Vagina (tissue), 2 donors: ENCODE data around the gene PHOSPHO1. TPM values are rescaled to one million over a fixed set of nuclear protein-coding genes. Genes with fewer than 3 reads are reported as not detected.
A peak's percentile ranks its signal among the peaks of the same experiment; 100 is the strongest.

Experiments
- DNase-seq, 2 donors: peaks; one replicate each; pipeline ENCODE4 v3.0.0-alpha.2; 2017; ENCODE audit errors: extremely low spot score in 2 of 2
- H3K27ac ChIP-seq: fragments of 200-600 bp; sonication (generic); one replicate; pipeline ENCODE4 v1.5.1; 2019
- H3K27me3 ChIP-seq: fragments of 200-600 bp; sonication (generic); one replicate; pipeline ENCODE4 v1.5.1; 2019
- H3K36me3 ChIP-seq, 2 donors: fragments of 200-600 bp; sonication (generic); one replicate each; pipeline ENCODE4 v1.5.1; 2017 to 2019
- H3K4me1 ChIP-seq: fragments of 200-600 bp; sonication (generic); one replicate; pipeline ENCODE4 v1.5.1; 2019
- H3K4me3 ChIP-seq, 2 donors: fragments of 200-600 bp; sonication (generic); 1 replicate in 1 of 2; 2 replicates in 1 of 2; pipeline ENCODE4 v1.5.1; 2016 to 2019
- H3K9me3 ChIP-seq: fragments of 200-600 bp; sonication (generic); one replicate; pipeline ENCODE4 v1.5.1; 2019
- CTCF ChIP-seq, 3 experiments: fragments of 450-650 bp in 2 of 3; fragments of 200-600 bp in 1 of 3; sonication (generic) in 1 of 3; IDR thresholded peaks; one replicate each; pipeline ENCODE4 v1.5.1; 2017 to 2019; ENCODE audit warnings: antibody characterized with exemption in 3 of 3, mild to moderate bottlenecking in 2 of 3, moderate library complexity in 2 of 3
- POLR2A ChIP-seq, 2 donors: fragments of 450-650 bp; IDR thresholded peaks; one replicate each; pipeline ENCODE4 v1.6.1; 2017; ENCODE audit warnings: antibody characterized with exemption in 2 of 2, mild to moderate bottlenecking in 2 of 2, moderate library complexity in 2 of 2
- POLR2AphosphoS5 ChIP-seq, 2 donors: sonication (generic); formaldehyde crosslinking; IDR thresholded peaks; one replicate each; pipeline ENCODE4 v1.9.0; 2017; ENCODE audit warnings: antibody characterized with exemption in 2 of 2, mild to moderate bottlenecking in 2 of 2, low read depth in 1 of 2; ENCODE audit not compliant: insufficient read depth in 1 of 2
- intact Hi-C: fragments of 100-400 bp; cut with DNase I; formaldehyde crosslinking; loops from one replicate; pipeline ENCODE4 v1.15.1; 2023
- total RNA-seq: library from RNA; depleted of rRNA; stranded (reverse); fragments of >200 nt; gene quantifications from one replicate; pipeline ENCODE4 v1.2.3, GENCODE V29; 2016

Gene PHOSPHO1
- total RNA-seq, 1 donor from 2014 or later = not detected

DNA sequence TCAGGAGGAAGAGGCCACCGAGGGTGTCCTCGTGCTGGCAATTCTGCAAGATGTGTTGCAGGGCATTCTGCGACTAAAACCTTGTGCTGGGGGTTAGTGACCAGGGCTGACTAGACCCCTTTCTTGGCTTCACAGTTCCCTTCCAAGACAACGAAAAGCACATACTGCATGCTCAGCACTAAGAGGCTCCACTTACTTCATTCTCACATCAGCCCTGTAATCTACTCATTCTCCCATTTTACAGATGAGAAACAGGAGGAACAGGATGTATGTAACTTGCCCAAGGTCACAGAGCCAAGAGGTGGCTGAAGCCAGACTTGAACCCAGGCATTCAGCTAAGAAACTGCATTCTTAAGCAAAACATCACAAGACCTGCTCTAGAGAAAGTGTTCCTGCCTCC is 5.3 kb upstream of the PHOSPHO1 start:
- Histone ChIP-seq H3K27me3 (no peaks in the 10 kb centered on the region), H3K4me1 (peaks cover 6% of the 10 kb centered on the region), H3K27ac (no peak overlapping the region), H3K4me3 (no peak overlapping the region), H3K36me3 (no peaks in the 10 kb centered on the region), H3K9me3 (no peaks in the 10 kb centered on the region)
- intact Hi-C loops = no loop called here
- no peak for TF ChIP-seq CTCF (IDR thresholded peaks at IDR 0.05)
- TF ChIP-seq POLR2AphosphoS5 (IDR thresholded peaks at IDR 0.05; ENCODE audit: insufficient read depth in 1 of 2, low read depth in 1 of 2) = no peak
- no peak for TF ChIP-seq POLR2A (IDR thresholded peaks at IDR 0.05)
- DNase-seq = no peak

DNA sequence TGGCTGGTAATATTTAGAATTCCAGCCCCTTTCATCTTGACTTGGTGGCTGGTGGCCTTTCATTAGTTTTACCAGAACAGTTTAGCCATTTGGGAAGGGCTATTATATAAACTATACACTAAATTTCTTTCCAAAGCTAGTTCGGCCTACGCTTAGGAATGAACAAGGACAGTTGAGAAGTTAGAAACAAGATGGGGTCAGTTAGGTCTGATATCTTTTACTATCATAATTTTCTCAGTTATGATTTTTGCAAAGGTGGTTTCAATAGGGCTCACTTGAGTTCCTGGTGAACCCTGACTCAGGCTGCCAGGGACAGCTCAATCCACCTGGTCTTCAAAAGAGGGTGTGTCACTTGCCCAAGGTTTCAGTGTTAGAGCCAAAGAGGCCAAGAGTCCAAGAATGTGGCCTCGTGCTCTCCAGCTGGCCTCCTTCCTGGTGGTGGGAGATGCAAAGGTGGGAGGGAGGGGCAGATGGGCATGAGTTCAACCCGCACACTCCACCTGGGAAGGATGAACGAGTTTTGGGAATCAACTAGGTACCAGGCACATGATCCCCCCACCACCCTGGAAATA is 4.0 kb upstream of the PHOSPHO1 start:
- no peaks in the 10 kb centered on the region for H3K36me3 ChIP-seq
- H3K4me3 ChIP-seq = no peak overlapping the region
- H3K27ac ChIP-seq = no peak overlapping the region
- DNase-seq = no peak
- intact Hi-C loops = no loop called here
- no peak for TF ChIP-seq POLR2A (IDR thresholded peaks at IDR 0.05)
- TF ChIP-seq CTCF (IDR thresholded peaks at IDR 0.05) = no peak
- TF ChIP-seq POLR2AphosphoS5 (IDR thresholded peaks at IDR 0.05; ENCODE audit: insufficient read depth in 1 of 2, low read depth in 1 of 2) = no peak
- H3K9me3 ChIP-seq = no peaks in the 10 kb centered on the region
- peaks cover 17% of the 10 kb centered on the region for H3K4me1 ChIP-seq
- no peaks in the 10 kb centered on the region for H3K27me3 ChIP-seq

- intact Hi-C loops = no loop called here
- H3K4me3 ChIP-seq = peak overlapping the region; percentile 54 to 57
- no peaks in the 10 kb centered on the region for H3K27me3 ChIP-seq
- H3K9me3 ChIP-seq = no peaks in the 10 kb centered on the region
- DNase-seq = no peak
- peaks cover 17% of the 10 kb centered on the region for H3K4me1 ChIP-seq
- no peak overlapping the region for H3K27ac ChIP-seq
- no peak for TF ChIP-seq POLR2A (IDR thresholded peaks at IDR 0.05)
- no peak for TF ChIP-seq CTCF (IDR thresholded peaks at IDR 0.05)
- TF ChIP-seq POLR2AphosphoS5 (IDR thresholded peaks at IDR 0.05; ENCODE audit: insufficient read depth in 1 of 2, low read depth in 1 of 2) = no peak
- H3K36me3 ChIP-seq = no peaks in the 10 kb centered on the region
These were observed 942 bp upstream of the PHOSPHO1 start for GRCh38 chr17:49231563-49231894.

GRCh38 chr17:49229805-49230600 is 584 bp downstream of the PHOSPHO1 start:
- no peak overlapping the region for H3K27ac ChIP-seq
- DNase-seq = no peak
- no peaks in the 10 kb centered on the region for H3K27me3 ChIP-seq
- no peaks in the 10 kb centered on the region for H3K36me3 ChIP-seq
- H3K4me1 ChIP-seq = peaks cover 18% of the 10 kb centered on the region
- intact Hi-C loops = loop anchor here (5.0 kb wide), 1 partner anchor 53 kb away; no protein-coding TSS in a partner anchor
- no peaks in the 10 kb centered on the region for H3K9me3 ChIP-seq
- no peak for TF ChIP-seq POLR2A (IDR thresholded peaks at IDR 0.05)
- TF ChIP-seq CTCF (IDR thresholded peaks at IDR 0.05) = no peak
- TF ChIP-seq POLR2AphosphoS5 (IDR thresholded peaks at IDR 0.05; ENCODE audit: insufficient read depth in 1 of 2, low read depth in 1 of 2) = no peak
- peak overlapping the region; percentile 54 to 57 for H3K4me3 ChIP-seq
